Measurements from ENCODE around the gene EIF3A.
"Not testable (repeated sequence)": the region's sequence is repeated elsewhere in the genome, so short reads cannot be mapped to it uniquely, and the experiment has no call there.

The EIF3A gene

GRCh38 chr10:119049777-119050176 lies 30.8 kb downstream of the EIF3A start:
- no peak for DNase-seq

- no peak for DNase-seq
Observed at GRCh38 chr10:119049361-119049760, 31.3 kb downstream of the EIF3A start.

- DNase-seq: no peak
Observed at GRCh38 chr10:119045561-119045960, 35.1 kb downstream of the EIF3A start.

- DNase-seq: no peak
Observed at GRCh38 chr10:119042169-119042568, 38.4 kb downstream of the EIF3A start.

- DNase-seq: no peak
Observed at GRCh38 chr10:119041326-119041725, 39.3 kb downstream of the EIF3A start.

DNA sequence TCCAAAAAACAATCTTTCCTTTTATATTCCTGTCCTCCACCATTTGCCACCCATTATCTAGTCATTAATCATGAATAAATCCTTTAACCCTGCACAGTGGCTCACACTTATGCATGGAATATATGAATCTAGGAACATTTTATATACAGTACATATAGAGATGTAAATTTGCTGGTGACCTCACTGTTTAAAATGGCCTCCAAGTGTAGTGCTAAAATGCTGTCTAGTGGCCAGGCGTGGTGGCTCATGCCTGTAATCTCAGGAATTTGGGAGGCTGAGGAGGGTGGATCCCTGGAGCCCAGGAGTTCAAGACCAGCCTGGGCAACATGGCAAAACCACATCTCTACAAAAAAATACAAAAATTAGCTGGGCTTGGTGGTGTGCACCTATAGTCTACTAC lies 41.5 kb downstream of the EIF3A start:
- no peak for DNase-seq

DNA sequence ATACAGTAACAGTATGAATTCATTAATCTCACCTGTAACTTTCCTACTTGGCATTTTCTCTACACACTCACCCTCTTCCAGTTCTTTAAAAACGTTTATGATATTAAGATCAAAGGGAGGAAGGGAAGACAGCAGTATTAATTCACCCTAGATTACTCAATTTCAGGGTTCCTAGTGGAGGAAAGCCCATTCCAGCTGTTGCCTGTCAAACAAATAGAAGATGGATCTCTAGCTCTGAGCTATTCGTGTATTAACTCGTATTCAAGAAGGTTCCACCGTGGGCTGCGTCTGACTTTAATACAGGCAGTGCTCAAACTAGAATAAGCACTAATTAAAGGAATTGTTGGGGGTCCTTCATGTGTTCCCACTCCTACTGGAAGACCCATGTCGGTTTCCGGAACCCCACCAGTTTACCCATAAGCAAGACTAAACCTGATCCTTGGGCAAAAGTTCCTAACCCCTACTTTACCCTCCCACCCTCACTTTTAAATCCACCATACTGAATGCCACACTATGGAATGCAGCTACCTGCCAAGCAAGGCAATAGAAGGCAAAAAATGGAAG lies 49.0 kb downstream of the EIF3A start:
- no peak for DNase-seq

GRCh38 chr10:119030421-119031250 lies 50.0 kb downstream of the EIF3A start:
- DNase-seq: peak; percentile 51

DNA sequence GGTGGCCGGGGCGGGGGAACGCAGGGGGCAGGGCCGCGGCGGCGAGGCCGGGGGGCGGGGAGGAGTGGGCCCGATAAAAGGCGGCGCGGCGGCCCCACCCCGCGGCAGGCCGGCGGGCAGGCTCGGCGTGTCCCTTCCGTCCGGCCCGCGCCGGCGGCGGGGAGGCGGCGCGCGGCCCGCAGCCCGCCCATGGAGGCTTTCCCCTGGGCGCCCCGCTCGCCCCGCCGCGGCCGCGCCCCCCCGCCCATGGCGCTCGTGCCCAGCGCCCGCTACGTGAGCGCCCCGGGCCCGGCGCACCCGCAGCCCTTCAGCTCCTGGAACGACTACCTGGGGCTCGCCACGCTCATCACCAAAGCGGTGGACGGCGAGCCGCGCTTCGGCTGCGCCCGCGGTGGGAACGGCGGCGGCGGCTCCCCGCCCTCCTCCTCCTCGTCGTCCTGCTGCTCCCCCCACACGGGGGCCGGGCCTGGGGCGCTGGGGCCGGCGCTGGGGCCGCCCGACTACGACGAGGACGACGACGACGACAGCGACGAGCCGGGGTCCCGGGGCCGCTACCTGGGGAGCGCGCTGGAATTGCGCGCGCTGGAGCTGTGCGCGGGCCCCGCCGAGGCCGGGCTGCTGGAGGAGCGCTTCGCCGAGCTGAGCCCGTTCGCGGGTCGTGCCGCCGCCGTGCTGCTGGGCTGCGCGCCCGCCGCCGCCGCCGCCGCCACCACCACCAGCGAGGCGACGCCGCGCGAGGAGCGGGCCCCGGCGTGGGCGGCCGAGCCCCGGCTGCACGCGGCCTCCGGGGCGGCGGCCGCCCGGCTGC lies 50.8 kb downstream of the EIF3A start, which contains the start of gene NANOS1:
Gene NANOS1, plus strand, starts transcription at position 102 of the 808 bp plus-strand sequence. Its CDS starts 88 bp downstream, at position 190.
- peak; percentile 32 for DNase-seq

GRCh38 chr10:119028900-119029612 lies 51.6 kb downstream of the EIF3A start:
- DNase-seq: peak; percentile 82

DNA sequence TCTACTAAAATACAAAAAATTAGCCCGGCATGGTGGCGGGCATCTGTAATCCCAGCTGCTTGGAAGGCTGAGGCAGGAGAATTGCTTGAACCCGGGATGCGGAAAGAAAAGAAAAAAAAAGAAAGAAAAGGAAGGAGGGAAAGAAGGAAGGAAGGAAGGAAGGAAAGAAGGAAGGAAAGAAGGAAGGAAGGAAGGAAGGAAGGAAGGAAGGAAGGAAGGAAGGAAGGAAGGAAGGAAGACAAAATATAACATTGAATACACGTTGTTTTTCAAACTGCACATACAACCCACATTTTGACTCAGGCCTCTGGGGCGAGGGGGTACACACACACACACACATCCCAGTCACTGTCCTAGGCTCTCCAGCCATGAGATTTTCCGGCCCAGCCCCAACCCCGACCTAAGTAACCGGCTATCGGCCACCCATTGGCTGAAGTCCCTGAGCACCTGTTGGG lies 52.1 kb downstream of the EIF3A start:
- not testable (repeated sequence) for DNase-seq

- DNase-seq: no peak
Observed at GRCh38 chr10:119026301-119027110, 54.1 kb downstream of the EIF3A start.

DNA sequence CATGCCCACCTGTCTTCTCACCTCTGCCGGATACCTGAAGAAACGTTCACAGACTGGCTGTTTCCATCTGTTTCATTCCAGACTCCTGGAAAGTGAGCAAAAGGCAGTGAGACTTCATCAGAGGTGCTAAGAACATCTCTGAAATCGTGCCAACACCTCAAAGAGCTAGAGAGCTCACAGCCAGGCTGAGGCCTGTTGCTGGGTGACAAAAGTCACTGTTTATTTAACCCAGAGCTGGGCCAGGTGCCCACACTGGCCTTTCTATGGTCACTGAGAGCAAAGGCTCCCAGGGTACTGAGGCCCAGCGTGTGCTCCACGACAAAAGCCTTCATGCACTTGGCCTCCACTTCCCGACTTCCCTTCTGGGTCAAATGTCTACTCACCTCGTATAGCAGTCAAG lies 54.8 kb downstream of the EIF3A start:
- DNase-seq: no peak

- no peak for DNase-seq
Observed at GRCh38 chr10:119025336-119025735, 55.3 kb downstream of the EIF3A start.

DNA sequence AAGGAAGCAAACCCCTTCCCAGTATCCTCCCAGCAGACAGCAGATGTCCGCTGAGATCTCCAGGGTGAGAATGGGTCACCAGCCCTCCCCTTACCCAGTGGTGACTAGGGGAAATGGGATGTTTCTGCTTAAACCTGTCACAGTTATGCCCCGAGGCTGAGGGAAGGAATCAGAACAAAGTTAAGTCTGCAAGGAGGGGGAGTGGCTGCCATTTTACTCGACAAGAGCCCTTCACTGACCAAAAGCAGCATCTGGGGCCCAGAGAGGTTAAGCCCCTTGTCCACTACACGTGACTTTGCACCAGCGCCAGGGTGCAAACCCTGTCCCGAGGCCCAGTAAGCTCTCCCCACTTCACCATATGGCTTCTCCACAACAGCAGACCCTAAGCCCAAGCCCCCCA lies 55.7 kb downstream of the EIF3A start:
- DNase-seq: no peak

GRCh38 chr10:119023553-119023868 lies 57.1 kb downstream of the EIF3A start:
- no peak for DNase-seq

- DNase-seq: no peak
Observed at GRCh38 chr10:119022846-119023552, 57.6 kb downstream of the EIF3A start.

GRCh38 chr10:119020627-119020946 lies 60.0 kb downstream of the EIF3A start:
- peak; percentile 19 for DNase-seq

DNA sequence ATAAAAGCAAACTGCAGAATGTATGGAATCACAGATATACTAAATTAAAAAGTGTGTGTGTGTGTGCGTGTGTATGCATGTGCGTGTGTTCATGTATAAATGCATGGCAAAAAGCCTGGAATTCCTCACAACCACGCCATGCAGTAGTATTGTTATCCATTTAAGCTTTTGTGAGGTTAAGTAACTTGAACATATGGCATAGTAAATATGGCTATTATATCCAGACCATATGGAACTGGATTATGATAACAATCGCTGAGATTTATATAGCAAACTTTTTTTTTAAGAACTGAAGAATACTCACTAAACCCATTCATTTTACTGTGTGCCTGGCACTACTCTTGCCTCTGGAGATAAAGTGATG lies 73.4 kb downstream of the EIF3A start:
- DNase-seq: no peak

DNA sequence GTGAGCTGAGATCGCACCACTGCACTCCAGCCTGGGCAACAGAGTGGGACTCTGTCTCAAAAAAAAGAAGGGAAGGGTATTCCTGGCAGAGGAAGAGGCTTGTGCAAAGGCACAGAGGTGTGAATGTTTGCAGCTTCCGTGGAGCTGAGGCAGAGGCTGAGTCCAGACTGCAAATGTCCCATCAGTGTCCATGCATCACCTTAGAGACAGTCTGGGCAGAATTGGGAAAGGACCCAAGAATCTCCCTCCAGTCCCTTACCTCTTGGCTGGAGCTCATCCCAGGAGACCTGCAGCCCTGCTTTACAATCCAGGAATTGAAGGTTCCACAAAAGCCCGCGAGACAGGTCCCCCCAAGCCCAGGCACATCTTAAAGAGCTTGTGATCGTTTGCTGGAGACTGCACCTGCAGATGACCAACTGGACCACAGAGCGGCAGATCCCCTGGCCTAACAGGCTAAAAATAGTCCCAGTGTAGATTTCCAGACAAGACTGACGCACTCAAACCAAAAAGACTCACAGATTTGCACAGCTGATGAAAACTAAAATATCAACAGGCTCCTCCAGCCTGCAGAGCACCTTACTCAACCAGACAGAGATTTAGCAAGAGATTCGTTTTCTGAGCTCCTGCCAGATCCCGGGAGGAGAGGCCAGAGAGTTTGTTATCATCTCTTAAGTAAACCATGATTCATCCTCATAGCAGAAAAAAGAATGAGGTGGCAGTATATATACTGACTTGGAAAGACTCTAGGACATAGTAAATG lies 74.0 kb downstream of the EIF3A start:
- DNase-seq: no peak
